ENCODE results near the gene HSPA4L.

HSPA4L gene

DNA sequence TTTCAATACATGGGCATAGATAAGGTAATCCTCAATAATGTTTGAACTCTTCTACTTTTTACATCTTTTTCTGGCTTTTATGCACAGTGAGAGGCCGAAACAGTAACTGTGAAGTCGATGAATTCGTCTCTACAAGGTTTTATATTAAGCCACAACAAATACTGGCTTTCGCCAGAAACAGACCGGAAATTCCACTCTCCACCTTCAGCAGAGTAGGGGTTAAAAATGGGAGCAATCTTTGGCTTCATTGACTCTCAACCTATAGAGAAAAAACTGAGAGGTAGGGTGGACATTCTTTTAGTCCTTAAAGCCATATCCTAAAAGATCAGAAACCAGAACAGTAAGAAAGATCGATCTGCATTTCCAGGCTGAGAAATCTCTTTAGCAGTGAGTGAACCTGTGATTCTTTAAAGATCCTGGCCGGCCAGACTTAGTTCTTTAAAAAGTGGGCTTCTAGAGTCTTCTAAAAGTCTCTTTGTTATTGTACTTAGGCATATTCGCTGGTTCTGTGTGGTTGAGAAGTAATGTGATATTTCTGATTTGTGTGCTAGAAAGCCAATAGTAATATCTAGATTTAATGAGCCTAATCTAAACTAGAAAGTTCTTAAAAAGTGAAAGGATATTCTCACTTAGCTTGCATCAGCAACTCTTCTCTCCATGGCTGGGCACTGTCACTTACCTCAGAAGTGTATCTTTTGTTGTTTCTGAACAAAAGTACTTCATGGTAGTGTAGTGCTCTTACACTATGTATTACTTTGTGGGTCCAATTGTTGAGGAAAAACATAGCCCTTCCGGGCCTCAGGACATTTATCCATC lies 2.0 kb downstream of the HSPA4L start:
- no peak for DNase-seq (ENCODE audit: low read depth)
- no peak for TF ChIP-seq CTCF (conservative IDR thresholded peaks at IDR 0.05; ENCODE audit: low read length)
- no peak overlapping the region for H3K4me3 ChIP-seq (ENCODE audit: low read length)

- no peak for DNase-seq (ENCODE audit: low read depth)
- H3K4me3 ChIP-seq (ENCODE audit: low read length): no peak overlapping the region
- peak; percentile 28; the same call in 1 of the 2 replicates for TF ChIP-seq CTCF (conservative IDR thresholded peaks at IDR 0.05; ENCODE audit: low read length)
Measured at GRCh38 chr4:127788517-127788916, 6.4 kb downstream of the HSPA4L start.

DNA sequence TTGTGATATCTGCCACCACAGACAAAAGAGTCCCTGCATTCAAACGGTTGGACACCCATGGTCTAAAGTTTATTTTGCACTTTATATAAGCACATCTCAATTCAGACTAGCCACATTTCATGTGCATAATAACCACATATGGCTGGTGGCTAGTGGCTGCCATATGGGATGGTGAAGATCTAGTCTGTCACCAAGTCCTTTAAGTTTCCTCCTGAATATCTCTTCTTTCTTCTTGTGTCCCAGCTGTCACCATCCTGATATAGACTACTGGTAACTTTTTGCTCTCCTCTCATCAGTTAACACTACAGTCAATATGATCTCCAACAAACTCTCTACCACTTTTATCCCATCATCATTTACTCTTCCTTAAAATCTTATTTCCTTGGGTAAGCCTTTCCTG lies 9.3 kb downstream of the HSPA4L start:
- no peak for DNase-seq (ENCODE audit: low read depth)
- TF ChIP-seq CTCF (conservative IDR thresholded peaks at IDR 0.05; ENCODE audit: low read length): no peak
- H3K4me3 ChIP-seq (ENCODE audit: low read length): no peak overlapping the region

DNA sequence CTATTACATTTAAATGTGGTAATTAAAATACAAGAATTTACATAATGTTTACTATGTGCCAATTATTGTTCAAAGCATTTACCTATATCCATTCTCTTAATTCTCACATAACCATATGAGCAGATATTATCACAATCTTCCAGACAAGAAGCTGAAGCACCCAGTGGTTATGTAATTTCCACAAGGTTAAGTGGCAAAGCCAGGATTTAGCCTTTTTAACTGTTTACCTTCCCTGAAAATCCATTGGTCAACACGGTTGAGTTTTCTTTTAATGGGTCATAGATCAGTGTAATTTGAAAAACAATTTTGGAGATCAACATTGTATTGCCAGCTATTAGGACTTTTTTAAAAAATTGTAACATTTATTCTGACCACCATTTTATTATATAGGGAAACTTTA lies 11.4 kb downstream of the HSPA4L start:
- H3K4me3 ChIP-seq (ENCODE audit: low read length): no peak overlapping the region
- no peak for DNase-seq (ENCODE audit: low read depth)
- no peak for TF ChIP-seq CTCF (conservative IDR thresholded peaks at IDR 0.05; ENCODE audit: low read length)

DNA sequence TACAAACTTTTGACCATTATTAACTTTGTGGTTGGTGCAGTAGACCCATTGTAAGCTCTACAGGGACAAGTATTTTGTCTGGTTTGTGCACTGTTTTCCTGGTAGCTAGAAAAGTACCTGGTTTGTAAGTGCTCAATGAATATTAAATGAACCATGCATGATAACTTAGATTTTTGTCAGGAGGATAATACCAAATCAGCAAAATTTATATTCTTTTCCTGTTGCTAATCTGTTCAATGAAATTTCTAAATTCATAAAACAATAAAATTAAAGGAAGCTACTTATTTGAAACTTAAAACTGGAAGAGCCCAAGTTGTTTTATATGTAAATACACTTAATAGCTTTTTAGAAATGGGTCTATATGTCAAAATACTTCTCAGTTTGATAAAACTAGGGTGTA lies 17.6 kb downstream of the HSPA4L start:
- no peak for TF ChIP-seq CTCF (conservative IDR thresholded peaks at IDR 0.05; ENCODE audit: low read length)
- H3K4me3 ChIP-seq (ENCODE audit: low read length): no peak overlapping the region
- DNase-seq (ENCODE audit: low read depth): no peak

DNA sequence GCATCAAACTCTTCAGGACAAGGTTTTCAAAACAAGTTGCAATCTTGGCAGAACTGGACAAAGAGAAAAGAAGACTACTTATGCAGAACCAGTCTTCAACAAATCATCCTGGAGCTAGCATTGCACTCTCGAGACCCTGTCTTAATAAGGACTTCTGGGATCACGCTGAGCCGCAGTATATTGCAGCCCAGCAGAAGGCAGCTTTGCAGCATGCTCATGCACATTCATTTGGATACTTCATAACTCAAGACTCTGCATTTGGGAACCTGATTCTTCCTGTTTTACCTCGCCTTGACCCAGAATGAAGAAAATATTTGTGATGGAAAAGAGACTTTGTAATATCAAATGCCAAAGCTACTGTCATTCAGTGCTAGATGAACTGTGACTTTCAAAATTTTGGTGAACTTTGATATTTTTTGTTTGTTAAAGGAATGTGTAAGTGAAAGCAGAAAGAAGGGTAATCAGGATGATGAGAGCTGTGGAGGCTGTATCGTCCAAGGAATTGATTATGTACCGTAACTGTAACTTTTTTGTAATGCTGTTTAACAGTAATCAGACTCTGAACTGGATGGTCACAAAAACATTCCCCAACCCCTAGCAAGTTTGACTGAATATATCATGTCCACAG lies 27.2 kb downstream of the HSPA4L start:
- H3K4me3 ChIP-seq (ENCODE audit: low read length): no peak overlapping the region
- peak; percentile 13 for DNase-seq (ENCODE audit: low read depth)
- peak; percentile 38; the same call in 1 of the 2 replicates for TF ChIP-seq CTCF (conservative IDR thresholded peaks at IDR 0.05; ENCODE audit: low read length)

DNA sequence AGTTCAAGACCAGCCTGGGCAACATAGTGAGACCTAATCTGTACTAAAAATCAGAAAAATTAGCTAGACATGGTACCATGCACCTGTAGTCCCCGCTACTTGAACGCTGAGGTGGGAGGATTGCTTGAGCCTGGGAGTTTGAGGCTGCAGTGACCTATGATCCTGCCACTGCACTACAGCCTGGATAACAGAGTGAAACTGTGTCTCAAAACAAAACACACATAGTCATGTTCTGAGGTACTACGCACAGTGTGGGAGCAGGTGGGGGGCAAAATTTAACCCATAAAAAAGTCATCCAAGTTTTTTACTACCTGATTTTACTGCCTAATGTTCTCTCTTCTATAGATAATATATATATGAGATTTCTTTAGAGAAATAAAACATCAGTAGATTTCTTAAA lies 28.4 kb downstream of the HSPA4L start:
- DNase-seq (ENCODE audit: low read depth): no peak
- TF ChIP-seq CTCF (conservative IDR thresholded peaks at IDR 0.05; ENCODE audit: low read length): no peak
- H3K4me3 ChIP-seq (ENCODE audit: low read length): no peak overlapping the region
